IMR-90 (cell line): ENCODE results near the gene ZFR. TPM values are rescaled to one million over a fixed set of nuclear protein-coding genes. Genes with fewer than 3 reads are reported as not detected.

ENCODE experiments used
- ATAC-seq: fragments of 200-7000 bp; cut with Tn5 transposase; 2 replicates; pipeline ENCODE4 v1.9.1; 2020; ENCODE audit warnings: low read depth, mild to moderate bottlenecking, moderate library complexity
- BruUV-seq: library from RNA; stranded (reverse); fragments of 400-500 nt; replicated peaks from 2 replicates; lab custom pipeline; 2021; lab: Mats Ljungman, UMichigan
- CTCF ChIA-PET: fragments of 300-600 bp; formaldehyde crosslinking; extraction: SDS; loops from one replicate; lab custom pipeline; 2021; ENCODE audit warnings: antibody characterized with exemption; lab: Yijun Ruan, JAX
- POLR2A ChIA-PET: fragments of 300-600 bp; sonication (Branson Sonifier 250); formaldehyde crosslinking; loops from one replicate; lab custom pipeline; 2022; ENCODE audit warnings: antibody characterized with exemption; ENCODE audit not compliant: unreplicated experiment; lab: Charles Lee
- DNase-seq: peaks from one replicate; pipeline ENCODE4 v3.0.0; 2013
- H2AFZ ChIP-seq: replicated peaks from 2 replicates; pipeline ENCODE3; 2013; ENCODE audit warnings: low read length, mild to moderate bottlenecking; ENCODE audit not compliant: poor library complexity
- H2AK5ac ChIP-seq: 2 replicates; pipeline ENCODE4 v1.6.1; 2013; ENCODE audit warnings: low read depth, low read length, inconsistent platforms
- H2AK9ac ChIP-seq: replicated peaks from 2 replicates; pipeline ENCODE3; 2013; ENCODE audit warnings: mild to moderate bottlenecking, low read depth, low read length, moderate library complexity; ENCODE audit not compliant: poor library complexity
- H2BK120ac ChIP-seq: 2 replicates; pipeline ENCODE4 v1.6.1; 2013; ENCODE audit warnings: low read depth, low read length, inconsistent platforms
- H2BK15ac ChIP-seq: 3 replicates; pipeline ENCODE4 v1.6.1; 2013; ENCODE audit warnings: low read depth, low read length, inconsistent platforms
- H2BK20ac ChIP-seq: 2 replicates; pipeline ENCODE4 v1.6.1; 2013; ENCODE audit warnings: low read depth, mild to moderate bottlenecking, inconsistent platforms, low read length, moderate library complexity
- H2BK5ac ChIP-seq: 2 replicates; pipeline ENCODE4 v1.6.1; 2013; ENCODE audit warnings: mild to moderate bottlenecking, low read depth, low read length, inconsistent platforms; ENCODE audit not compliant: poor library complexity, severe bottlenecking
- H3K14ac ChIP-seq: replicated peaks from 2 replicates; pipeline ENCODE4 v1.6.1; 2013; ENCODE audit warnings: low read depth, low read length, inconsistent platforms
- H3K18ac ChIP-seq: 2 replicates; pipeline ENCODE4 v1.6.1; 2013; ENCODE audit warnings: low read depth, low read length, control low read depth
- H3K23ac ChIP-seq: 2 replicates; pipeline ENCODE4 v1.6.1; 2013; ENCODE audit warnings: low read depth, low read length, inconsistent platforms
- H3K27ac ChIP-seq: 2 replicates; pipeline ENCODE4 v1.5.1; 2013; ENCODE audit warnings: mild to moderate bottlenecking, control low read depth, low read length; ENCODE audit not compliant: insufficient read depth
- H3K27me3 ChIP-seq: 2 replicates; pipeline ENCODE4 v1.6.1; 2013; ENCODE audit warnings: low read length; ENCODE audit not compliant: control insufficient read depth, insufficient read depth
- H3K36me3 ChIP-seq: 2 replicates; pipeline ENCODE4 v1.6.1; 2013; ENCODE audit warnings: low read length, mixed read lengths; ENCODE audit not compliant: control insufficient read depth, insufficient read depth
- H3K4ac ChIP-seq: 2 replicates; pipeline ENCODE4 v1.6.1; 2013; ENCODE audit warnings: low read depth, low read length, inconsistent platforms
- H3K4me1 ChIP-seq: 2 replicates; pipeline ENCODE4 v1.6.1; 2013; ENCODE audit warnings: low read length, mixed read lengths; ENCODE audit not compliant: control insufficient read depth, insufficient read depth
- H3K4me2 ChIP-seq: 2 replicates; pipeline ENCODE4 v1.6.1; 2013; ENCODE audit warnings: low read depth, mild to moderate bottlenecking, control low read depth, low read length, moderate library complexity
- H3K4me3 ChIP-seq: 2 replicates; pipeline ENCODE4 v1.5.1; 2013; ENCODE audit warnings: low read depth, mild to moderate bottlenecking, control low read depth, low read length, moderate library complexity; ENCODE audit not compliant: insufficient read depth
- H3K56ac ChIP-seq: 2 replicates; pipeline ENCODE4 v1.6.1; 2013; ENCODE audit warnings: low read length, inconsistent platforms; ENCODE audit not compliant: insufficient read depth; ENCODE audit errors: extremely low read depth
- H3K79me1 ChIP-seq, 2 experiments: 2 replicates each; pipeline ENCODE4 v1.6.1; 2013; ENCODE audit warnings: low read length in 2 of 2, inconsistent platforms in 1 of 2, low read depth in 1 of 2
- H3K9ac ChIP-seq: 2 replicates; pipeline ENCODE4 v1.6.1; 2013; ENCODE audit warnings: low read depth, low read length, control low read depth
- H3K9me1 ChIP-seq: 2 replicates; pipeline ENCODE4 v1.6.1; 2013; ENCODE audit warnings: low read length, inconsistent platforms; ENCODE audit not compliant: insufficient read depth
- H3K9me3 ChIP-seq: 2 replicates; pipeline ENCODE4 v1.6.1; 2013; ENCODE audit warnings: low read length; ENCODE audit not compliant: control insufficient read depth, insufficient read depth
- H4K20me1 ChIP-seq: 2 replicates; pipeline ENCODE4 v1.6.1; 2013; ENCODE audit warnings: low read length, inconsistent platforms; ENCODE audit not compliant: insufficient read depth
- H4K5ac ChIP-seq: 2 replicates; pipeline ENCODE4 v1.6.1; 2013; ENCODE audit warnings: mild to moderate bottlenecking, low read depth, low read length, control low read depth
- H4K8ac ChIP-seq, 2 experiments: 2 replicates each; pipeline ENCODE4 v1.6.1; 2013; ENCODE audit warnings: low read depth in 2 of 2, low read length in 2 of 2, control low read depth in 1 of 2, inconsistent platforms in 1 of 2
- H4K91ac ChIP-seq: 2 replicates; pipeline ENCODE4 v1.6.1; 2013; ENCODE audit warnings: low read depth, low read length, inconsistent platforms; ENCODE audit not compliant: insufficient read depth
- FOS ChIP-seq: fragments of 150-350 bp; IDR thresholded peaks from 2 replicates; pipeline ENCODE4 v1.6.1; 2016; ENCODE audit warnings: low read depth, low read length
- MXI1 ChIP-seq: IDR thresholded peaks from 2 replicates; pipeline ENCODE4 v1.6.1; 2012; ENCODE audit warnings: low read depth, mild to moderate bottlenecking, low read length, moderate library complexity, borderline replicate concordance
- RCOR1 ChIP-seq: IDR thresholded peaks from 2 replicates; pipeline ENCODE4 v1.6.1; 2012; ENCODE audit warnings: mild to moderate bottlenecking, low read length, improper control_type of control experiment; ENCODE audit not compliant: insufficient replicate concordance
- WGBS, 2 experiments: methylation state at CpG; one replicate each; pipeline versions ENCODE4 v1.1.5 to v1.1.7; 2013; ENCODE audit warnings: missing lambda C conversion rate in 2 of 2; ENCODE audit not compliant: insufficient read length in 1 of 2; ENCODE audit errors: extremely low coverage in 2 of 2; 5-methylcytosine and 5-hydroxymethylcytosine counted together
- dilution Hi-C: fragments of 300-500 bp; cut with HindIII; formaldehyde crosslinking; loops from one replicate; pipeline ENCODE4 v1.14.3; 2018; ENCODE audit warnings: low sequenced_read_pairs; ENCODE audit not compliant: unreplicated experiment
- in situ Hi-C: fragments of 300-500 bp; cut with MboI; formaldehyde crosslinking; loops from 3 replicates; pipeline ENCODE4 v1.14.3; 2019; ENCODE audit warnings: low sequenced_read_pairs, inconsistent platforms, mixed read lengths
- intact Hi-C: fragments of 100-400 bp; cut with micrococcal nuclease; formaldehyde crosslinking; loops from 2 replicates; pipeline ENCODE4 v1.10.0; 2022
- polyA plus RNA-seq, 3 experiments: library from polyadenylated mRNA; depleted of rRNA; stranded (reverse); fragments of >200 nt; gene quantifications; 2 replicates each; pipeline ENCODE4 v1.2.3, GENCODE V29; 2012; ENCODE audit warnings: low replicate concordance in 1 of 3
- total RNA-seq: library from RNA; depleted of rRNA; stranded (reverse); fragments of >200 nt; gene quantifications from 2 replicates; pipeline ENCODE4 v1.2.3, GENCODE V29; 2012

ZFR gene
- total and polyA plus RNA-seq, 2 of the 4 experiments (the other 2 are of a cell fraction) = 30.4 to 81.4 TPM

- peaks cover 20 to 57% of the 10 kb centered on the region in 2 experiments; a peak in 3 of 4 replicates for H3K79me1 ChIP-seq
- no peak overlapping the region for H2AFZ ChIP-seq
- 90% methylated on average over 2 of the region's 6 CpGs; no CpG with 5 or more reads in 1 of the 2 experiments for WGBS, 2 experiments
- H3K9ac ChIP-seq = no peak overlapping the region
- no peak overlapping the region for H2BK120ac ChIP-seq
- H4K20me1 ChIP-seq = peaks cover 12% of the 10 kb centered on the region; the same call in 1 of the 2 replicates
- POLR2A ChIA-PET = no interaction called here
- intact Hi-C loops (loop anchor here (5.0 kb wide), 1 partner anchor 77 kb away; no protein-coding TSS in a partner anchor), dilution Hi-C loops (no loop called here), in situ Hi-C loops (no loop called here)
- no peak overlapping the region for H3K4ac ChIP-seq
- H2BK5ac ChIP-seq = no peak overlapping the region
- H3K23ac ChIP-seq = no peak overlapping the region
- H3K14ac ChIP-seq = no peak overlapping the region
- H2BK20ac ChIP-seq = no peak overlapping the region
- peaks cover 9% of the 10 kb centered on the region; the same call in 1 of the 2 replicates for H3K9me1 ChIP-seq
- DNase-seq (no peak), ATAC-seq (no peak)
- peaks cover 5% of the 10 kb centered on the region for H3K4me1 ChIP-seq
- H2AK5ac ChIP-seq = no peak overlapping the region
- H4K8ac ChIP-seq = no peak overlapping the region
- no peak overlapping the region for H3K4me2 ChIP-seq
- H3K18ac ChIP-seq = no peak overlapping the region
- no peak overlapping the region for H4K5ac ChIP-seq
- H3K4me3 ChIP-seq = no peak overlapping the region
- H3K36me3 ChIP-seq = no peaks in the 10 kb centered on the region; the same call in 1 of the 2 replicates
- no peak overlapping the region for H3K56ac ChIP-seq
- no TSS peak for BruUV-seq
- TF ChIP-seq MXI1 (no peak), RCOR1 (no peak), FOS (no peak)
- no peak overlapping the region for H4K91ac ChIP-seq
- no peaks in the 10 kb centered on the region for H3K9me3 ChIP-seq
- no peak overlapping the region for H2AK9ac ChIP-seq
- no peak overlapping the region for H3K27ac ChIP-seq
- H3K27me3 ChIP-seq = no peaks in the 10 kb centered on the region
- CTCF ChIA-PET = no interaction called here
- H2BK15ac ChIP-seq = no peak overlapping the region
Measured at GRCh38 chr5:32309761-32310160, 134.8 kb downstream of the ZFR start.
